ENCODE results near the gene SEC14L5. TPM values are rescaled to one million over a fixed set of nuclear protein-coding genes. Genes with fewer than 3 reads are reported as not detected.

The SEC14L5 gene
- total and polyA plus RNA-seq, 9 donors, result 0.11 to 1.5 (median 0.38) TPM

DNA sequence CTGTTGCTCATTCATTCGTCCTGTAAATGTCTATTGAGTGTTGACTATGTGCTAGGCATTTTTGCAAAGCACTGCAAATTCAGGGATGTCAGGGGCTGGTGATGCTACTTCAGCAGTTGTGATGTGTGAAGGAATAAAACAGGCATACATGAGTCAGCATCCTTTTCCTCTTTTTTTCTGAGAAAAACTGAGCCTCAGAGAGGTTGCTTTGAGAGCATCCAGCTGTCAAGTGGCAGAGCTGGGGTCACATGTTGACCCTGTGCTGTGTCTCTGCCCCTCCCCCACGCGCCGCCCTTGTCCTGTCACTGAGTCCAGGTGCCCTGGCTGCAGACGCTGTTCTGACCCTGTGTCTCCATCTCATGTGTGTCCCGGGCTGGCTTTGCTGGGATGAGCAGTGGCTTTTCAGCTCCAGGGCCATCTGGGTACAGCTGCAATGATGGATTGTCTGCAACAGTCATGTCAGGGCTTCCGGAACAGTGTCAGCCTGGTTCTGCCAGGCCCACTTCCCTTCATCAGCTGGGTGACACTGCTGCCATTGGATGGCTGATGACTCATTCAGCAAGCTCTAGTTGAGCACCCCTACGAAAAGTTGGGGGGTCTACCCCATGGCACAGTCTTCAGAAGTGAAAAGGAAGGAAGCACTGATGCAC, 14.9 kb downstream of the SEC14L5 start:
- no peaks in the 10 kb centered on the region for H3K4me1 ChIP-seq (ENCODE audit: insufficient read depth)
- 32 to 48% (median 41%) methylated on average over 8 of the region's 8 CpGs for WGBS, 3 donors
- no peak overlapping the region for H3K27ac ChIP-seq
- intact Hi-C loops (cut with DNase I), result no loop called here
- H3K4me3 ChIP-seq, result no peak overlapping the region
- no peak for DNase-seq
- H3K36me3 ChIP-seq, result no peaks in the 10 kb centered on the region
- no peaks in the 10 kb centered on the region for H3K9me3 ChIP-seq
- no peaks in the 10 kb centered on the region for H3K27me3 ChIP-seq
- no peak for TF ChIP-seq EP300 (IDR thresholded peaks at IDR 0.05)

GRCh38 chr16:4976079-4976478, 17.9 kb downstream of the SEC14L5 start:
- no peaks in the 10 kb centered on the region for H3K4me1 ChIP-seq (ENCODE audit: insufficient read depth)
- no peak overlapping the region for H3K4me3 ChIP-seq
- H3K36me3 ChIP-seq, result no peaks in the 10 kb centered on the region
- no peaks in the 10 kb centered on the region for H3K9me3 ChIP-seq
- no peak overlapping the region for H3K27ac ChIP-seq
- TF ChIP-seq POLR2A (IDR thresholded peaks at IDR 0.05) (no peak), CTCF (IDR thresholded peaks at IDR 0.05) (no peak), EP300 (IDR thresholded peaks at IDR 0.05) (no peak)
- H3K27me3 ChIP-seq, result no peaks in the 10 kb centered on the region
- DNase-seq, result no peak
- intact Hi-C loops (cut with DNase I), result no loop called here
- WGBS, 3 donors, result 92 to 94% (median 93%) methylated on average over 2 of the region's 2 CpGs

GRCh38 chr16:4976611-4977145, 18.5 kb downstream of the SEC14L5 start:
- 58 to 67% (median 66%) methylated on average over 5 of the region's 5 CpGs for WGBS, 3 donors
- no peaks in the 10 kb centered on the region for H3K27me3 ChIP-seq

GRCh38 chr16:4979164-4979563, 21.0 kb downstream of the SEC14L5 start:
- TF ChIP-seq CTCF (IDR thresholded peaks at IDR 0.05), result no peak
- WGBS, 3 donors, result 68 to 71% (median 68%) methylated on average over 7 of the region's 7 CpGs
- intact Hi-C loops (cut with DNase I), result no loop called here
- Histone ChIP-seq H3K4me3 (no peak overlapping the region), H3K27me3 (no peaks in the 10 kb centered on the region), H3K36me3 (no peaks in the 10 kb centered on the region), H3K9me3 (no peaks in the 10 kb centered on the region), H3K27ac (no peak overlapping the region), H3K4me1 (ENCODE audit: insufficient read depth) (no peaks in the 10 kb centered on the region)
- no peak for DNase-seq

More at GRCh38 chr16:4976611-4977145, 18.5 kb downstream of the SEC14L5 start:
- Histone ChIP-seq H3K27ac (no peak overlapping the region), H3K4me1 (ENCODE audit: insufficient read depth) (no peaks in the 10 kb centered on the region), H3K36me3 (no peaks in the 10 kb centered on the region), H3K4me3 (no peak overlapping the region), H3K9me3 (no peaks in the 10 kb centered on the region)
- intact Hi-C loops (cut with DNase I), result no loop called here
- no peak for DNase-seq
- TF ChIP-seq EP300 (IDR thresholded peaks at IDR 0.05), result no peak
- no peak for TF ChIP-seq POLR2A (IDR thresholded peaks at IDR 0.05)
- no peak for TF ChIP-seq CTCF (IDR thresholded peaks at IDR 0.05)

All from ovary (tissue), 9 donors.